LNCAP (cell line): ENCODE data around the gene NPR2.

Experiments
- CTCF ChIP-seq: fragments of 450-650 bp; IDR thresholded peaks from 2 replicates; pipeline ENCODE4 v1.5.1; 2017; ENCODE audit warnings: mild to moderate bottlenecking

The NPR2 gene

GRCh38 chr9:35766997-35767396 lies 24.4 kb upstream of the NPR2 start:
- TF ChIP-seq CTCF = no peak

GRCh38 chr9:35767458-35767857 lies 23.9 kb upstream of the NPR2 start:
- TF ChIP-seq CTCF = no peak

GRCh38 chr9:35769763-35770162 lies 21.6 kb upstream of the NPR2 start:
- no peak for TF ChIP-seq CTCF

GRCh38 chr9:35771075-35771433 lies 20.3 kb upstream of the NPR2 start:
- no peak for TF ChIP-seq CTCF

- no peak for TF ChIP-seq CTCF
These were observed 19.9 kb upstream of the NPR2 start for GRCh38 chr9:35771534-35771933.

- no peak for TF ChIP-seq CTCF
These were observed 19.4 kb upstream of the NPR2 start for GRCh38 chr9:35771943-35772342.

GRCh38 chr9:35774907-35775635 lies 16.3 kb upstream of the NPR2 start:
- TF ChIP-seq CTCF = no peak

GRCh38 chr9:35776018-35776417 lies 15.4 kb upstream of the NPR2 start:
- TF ChIP-seq CTCF = no peak
